NB4 (cell line): ENCODE results near the gene CELF5.

Source experiments
- DNase-seq: peaks from one replicate; pipeline ENCODE4 v3.0.0; 2010; ENCODE audit warnings: low read depth
- H3K4me3 ChIP-seq: one replicate; pipeline ENCODE4 v1.5.1; 2011; ENCODE audit warnings: mild to moderate bottlenecking, low read depth, low read length, moderate library complexity
- CTCF ChIP-seq: IDR thresholded peaks from one replicate; pipeline ENCODE4 v1.5.1; 2012; ENCODE audit warnings: low read depth, low read length
- MYC ChIP-seq: IDR thresholded peaks from 2 replicates; pipeline ENCODE4 v1.6.1; 2011; ENCODE audit warnings: low read depth, low read length
- POLR2A ChIP-seq: IDR thresholded peaks from 2 replicates; pipeline ENCODE4 v1.6.1; 2011; ENCODE audit warnings: mild to moderate bottlenecking; ENCODE audit not compliant: insufficient read length; ENCODE audit errors: extremely low read depth
- TF ChIP-seq, protein P1 (sequence below): IDR thresholded peaks from 2 replicates; pipeline ENCODE4 v1.6.1; 2011; ENCODE audit warnings: low read depth, low read length

The CELF5 gene

GRCh38 chr19:3321696-3322095 lies 97.2 kb downstream of the CELF5 start:
- no peak for DNase-seq
- H3K4me3 ChIP-seq: no peak overlapping the region
- TF ChIP-seq MYC (no peak), POLR2A (no peak), CTCF (no peak)
- TF ChIP-seq, protein P1, sequence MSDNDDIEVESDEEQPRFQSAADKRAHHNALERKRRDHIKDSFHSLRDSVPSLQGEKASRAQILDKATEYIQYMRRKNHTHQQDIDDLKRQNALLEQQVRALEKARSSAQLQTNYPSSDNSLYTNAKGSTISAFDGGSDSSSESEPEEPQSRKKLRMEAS: no peak

GRCh38 chr19:3322199-3322978 lies 97.9 kb downstream of the CELF5 start:
- no peak overlapping the region for H3K4me3 ChIP-seq
- no peak for DNase-seq
- TF ChIP-seq MYC (no peak), CTCF (no peak), POLR2A (no peak)
- TF ChIP-seq, protein P1: no peak

DNA sequence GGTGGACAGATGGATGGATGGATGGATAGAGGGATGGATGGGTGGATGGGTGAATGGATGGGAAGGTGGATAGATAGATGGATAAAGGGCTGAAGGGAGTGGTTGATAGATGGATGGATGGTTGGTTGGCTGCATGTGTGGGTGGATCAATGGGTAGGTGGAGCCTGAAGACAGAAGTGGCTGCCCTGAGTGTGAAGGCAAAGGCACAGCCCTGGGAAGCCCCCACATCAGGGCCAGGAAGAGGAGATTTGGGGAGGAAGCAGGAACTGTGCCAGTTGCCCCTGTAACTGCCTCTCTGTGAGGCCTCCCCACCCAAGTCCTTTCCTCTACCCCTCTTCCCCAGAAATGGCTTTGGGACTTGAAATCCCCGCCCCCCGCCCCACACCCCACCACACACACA lies 98.6 kb downstream of the CELF5 start:
- no peak overlapping the region for H3K4me3 ChIP-seq
- no peak for DNase-seq
- no peak for TF ChIP-seq MYC
- TF ChIP-seq POLR2A: no peak
- TF ChIP-seq, protein P1: no peak
- TF ChIP-seq CTCF: no peak

DNA sequence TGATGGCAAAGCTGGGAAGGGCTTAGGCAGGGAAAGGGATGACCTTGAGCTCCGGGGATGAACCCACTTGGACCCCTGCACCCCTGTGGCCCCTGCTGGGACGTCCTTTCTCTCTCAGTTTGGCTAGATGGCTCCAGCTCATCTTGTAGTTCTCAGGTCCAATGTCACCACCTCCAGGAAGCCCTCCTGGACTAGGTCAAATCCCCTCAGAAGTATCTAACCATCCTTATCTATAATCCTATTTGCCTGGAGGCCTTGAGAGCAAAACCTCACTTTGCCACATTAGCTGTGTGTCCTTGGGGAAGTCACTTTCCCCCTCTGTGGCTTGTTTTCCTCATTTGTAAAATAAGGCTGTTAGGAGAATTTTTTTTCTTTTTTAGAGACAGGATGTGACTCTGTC lies 99.2 kb downstream of the CELF5 start:
- no peak for DNase-seq
- TF ChIP-seq CTCF (no peak), MYC (no peak), POLR2A (no peak)
- TF ChIP-seq, protein P1: no peak
- no peak overlapping the region for H3K4me3 ChIP-seq

- TF ChIP-seq CTCF: peak; percentile 68
- TF ChIP-seq POLR2A: no peak
- peak; percentile 60 for DNase-seq
- H3K4me3 ChIP-seq: no peak overlapping the region
Observed at GRCh38 chr19:3324405-3324856, 100.0 kb downstream of the CELF5 start.

GRCh38 chr19:3325451-3325850 lies 101.0 kb downstream of the CELF5 start:
- TF ChIP-seq, protein P1: no peak
- TF ChIP-seq MYC (no peak), POLR2A (no peak), CTCF (no peak)
- H3K4me3 ChIP-seq: no peak overlapping the region
- no peak for DNase-seq
